ENCODE measurements around the gene S100A10.

DNA sequence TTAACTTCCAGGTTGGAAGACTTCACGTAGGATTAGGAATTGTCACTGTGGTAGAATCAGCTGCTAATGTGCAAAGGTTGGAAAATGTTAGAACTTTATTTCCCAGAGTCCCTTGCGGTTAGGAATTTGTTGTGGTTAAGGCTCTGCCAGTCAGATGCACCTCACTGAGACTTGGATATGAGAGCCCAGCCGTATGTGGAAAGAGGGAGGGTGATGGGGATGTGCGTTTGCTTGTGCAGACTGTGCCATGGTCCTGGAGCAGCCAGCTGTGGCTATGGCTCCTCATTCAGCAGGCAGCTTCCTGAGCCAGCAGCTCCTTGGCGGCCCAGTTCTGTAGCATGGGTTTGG is 12.5 kb downstream of the S100A10 start:
- TF ChIP-seq, protein P1, sequence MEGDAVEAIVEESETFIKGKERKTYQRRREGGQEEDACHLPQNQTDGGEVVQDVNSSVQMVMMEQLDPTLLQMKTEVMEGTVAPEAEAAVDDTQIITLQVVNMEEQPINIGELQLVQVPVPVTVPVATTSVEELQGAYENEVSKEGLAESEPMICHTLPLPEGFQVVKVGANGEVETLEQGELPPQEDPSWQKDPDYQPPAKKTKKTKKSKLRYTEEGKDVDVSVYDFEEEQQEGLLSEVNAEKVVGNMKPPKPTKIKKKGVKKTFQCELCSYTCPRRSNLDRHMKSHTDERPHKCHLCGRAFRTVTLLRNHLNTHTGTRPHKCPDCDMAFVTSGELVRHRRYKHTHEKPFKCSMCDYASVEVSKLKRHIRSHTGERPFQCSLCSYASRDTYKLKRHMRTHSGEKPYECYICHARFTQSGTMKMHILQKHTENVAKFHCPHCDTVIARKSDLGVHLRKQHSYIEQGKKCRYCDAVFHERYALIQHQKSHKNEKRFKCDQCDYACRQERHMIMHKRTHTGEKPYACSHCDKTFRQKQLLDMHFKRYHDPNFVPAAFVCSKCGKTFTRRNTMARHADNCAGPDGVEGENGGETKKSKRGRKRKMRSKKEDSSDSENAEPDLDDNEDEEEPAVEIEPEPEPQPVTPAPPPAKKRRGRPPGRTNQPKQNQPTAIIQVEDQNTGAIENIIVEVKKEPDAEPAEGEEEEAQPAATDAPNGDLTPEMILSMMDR (IDR thresholded peaks at IDR 0.05; ENCODE audit: poor library complexity, severe bottlenecking): no peak
- TF ChIP-seq, protein P2, sequence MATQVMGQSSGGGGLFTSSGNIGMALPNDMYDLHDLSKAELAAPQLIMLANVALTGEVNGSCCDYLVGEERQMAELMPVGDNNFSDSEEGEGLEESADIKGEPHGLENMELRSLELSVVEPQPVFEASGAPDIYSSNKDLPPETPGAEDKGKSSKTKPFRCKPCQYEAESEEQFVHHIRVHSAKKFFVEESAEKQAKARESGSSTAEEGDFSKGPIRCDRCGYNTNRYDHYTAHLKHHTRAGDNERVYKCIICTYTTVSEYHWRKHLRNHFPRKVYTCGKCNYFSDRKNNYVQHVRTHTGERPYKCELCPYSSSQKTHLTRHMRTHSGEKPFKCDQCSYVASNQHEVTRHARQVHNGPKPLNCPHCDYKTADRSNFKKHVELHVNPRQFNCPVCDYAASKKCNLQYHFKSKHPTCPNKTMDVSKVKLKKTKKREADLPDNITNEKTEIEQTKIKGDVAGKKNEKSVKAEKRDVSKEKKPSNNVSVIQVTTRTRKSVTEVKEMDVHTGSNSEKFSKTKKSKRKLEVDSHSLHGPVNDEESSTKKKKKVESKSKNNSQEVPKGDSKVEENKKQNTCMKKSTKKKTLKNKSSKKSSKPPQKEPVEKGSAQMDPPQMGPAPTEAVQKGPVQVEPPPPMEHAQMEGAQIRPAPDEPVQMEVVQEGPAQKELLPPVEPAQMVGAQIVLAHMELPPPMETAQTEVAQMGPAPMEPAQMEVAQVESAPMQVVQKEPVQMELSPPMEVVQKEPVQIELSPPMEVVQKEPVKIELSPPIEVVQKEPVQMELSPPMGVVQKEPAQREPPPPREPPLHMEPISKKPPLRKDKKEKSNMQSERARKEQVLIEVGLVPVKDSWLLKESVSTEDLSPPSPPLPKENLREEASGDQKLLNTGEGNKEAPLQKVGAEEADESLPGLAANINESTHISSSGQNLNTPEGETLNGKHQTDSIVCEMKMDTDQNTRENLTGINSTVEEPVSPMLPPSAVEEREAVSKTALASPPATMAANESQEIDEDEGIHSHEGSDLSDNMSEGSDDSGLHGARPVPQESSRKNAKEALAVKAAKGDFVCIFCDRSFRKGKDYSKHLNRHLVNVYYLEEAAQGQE (IDR thresholded peaks at IDR 0.05; ENCODE audit: borderline replicate concordance): no peak
- TF ChIP-seq EZH2 (IDR thresholded peaks at IDR 0.05; ENCODE audit: borderline replicate concordance, insufficient read depth, low read length, poor library complexity, severe bottlenecking) (no peak), RAD21 (conservative IDR thresholded peaks at IDR 0.05) (no peak), EP300 (conservative IDR thresholded peaks at IDR 0.05; ENCODE audit: poor library complexity, severe bottlenecking) (no peak), POLR2AphosphoS5 (IDR thresholded peaks at IDR 0.05) (no peak), MXI1 (conservative IDR thresholded peaks at IDR 0.05; ENCODE audit: poor library complexity, severe bottlenecking) (no peak), SMC3 (conservative IDR thresholded peaks at IDR 0.05; ENCODE audit: poor library complexity) (no peak), TAF1 (IDR thresholded peaks at IDR 0.05; ENCODE audit: low read depth) (no peak)
